GM12878 (cell line): ENCODE results near the gene LEMD3.

ENCODE experiments used
- BACH1 ChIP-seq: fragments of 450-650 bp; IDR thresholded peaks from 2 replicates; pipeline ENCODE4 v1.6.1; 2017; ENCODE audit warnings: mild to moderate bottlenecking, borderline replicate concordance
- DPF2 ChIP-seq: fragments of 450-650 bp; IDR thresholded peaks from 2 replicates; pipeline ENCODE4 v1.6.1; 2017; ENCODE audit warnings: mild to moderate bottlenecking
- FOXK2 ChIP-seq: fragments of 450-650 bp; IDR thresholded peaks from 2 replicates; pipeline ENCODE4 v1.6.1; 2017; ENCODE audit warnings: mild to moderate bottlenecking, moderate library complexity
- KAT2A ChIP-seq: conservative IDR thresholded peaks from 2 replicates; pipeline ENCODE4 v1.6.1; 2011; ENCODE audit warnings: low read depth, low read length; ENCODE audit not compliant: control insufficient read depth
- MEF2B ChIP-seq: fragments of 450-650 bp; IDR thresholded peaks from 2 replicates; pipeline ENCODE4 v1.6.1; 2018; ENCODE audit warnings: mild to moderate bottlenecking, moderate library complexity; ENCODE audit not compliant: partially characterized antibody, poor library complexity, severe bottlenecking
- MYC ChIP-seq: IDR thresholded peaks from 2 replicates; pipeline ENCODE4 v1.6.1; 2011; ENCODE audit warnings: mild to moderate bottlenecking, low read length, moderate library complexity, inconsistent platforms; ENCODE audit not compliant: insufficient read depth, insufficient replicate concordance, insufficient read length, severe bottlenecking
- NFYB ChIP-seq: IDR thresholded peaks from 2 replicates; pipeline ENCODE4 v1.6.1; 2011; ENCODE audit warnings: low read depth, mild to moderate bottlenecking, low read length, improper control_type of control experiment, moderate library complexity; ENCODE audit not compliant: insufficient read depth
- POLR2A ChIP-seq: IDR thresholded peaks from 2 replicates; pipeline ENCODE4 v1.6.1; 2011; ENCODE audit warnings: low read depth, mild to moderate bottlenecking, low read length
- POLR2AphosphoS5 ChIP-seq: IDR thresholded peaks from 2 replicates; pipeline ENCODE4 v1.6.1; 2011; ENCODE audit warnings: mild to moderate bottlenecking, low read length, inconsistent platforms
- TF ChIP-seq, protein P1 (sequence below), 3 experiments: IDR thresholded peaks in 2 of 3; conservative IDR thresholded peaks in 1 of 3; 2 replicates each; pipeline ENCODE4 v1.5.1; 2011; ENCODE audit warnings: low read depth in 3 of 3, low read length in 3 of 3, mild to moderate bottlenecking in 3 of 3, control low read depth in 2 of 3, moderate library complexity in 2 of 3, inconsistent platforms in 1 of 3, mixed read lengths in 1 of 3; ENCODE audit not compliant: control insufficient read depth in 2 of 3, insufficient read depth in 1 of 3; ENCODE audit errors: extremely low read depth in 1 of 3
- TF ChIP-seq, protein P2 (sequence below): fragments of 450-650 bp; IDR thresholded peaks from 2 replicates; pipeline ENCODE4 v1.6.1; 2014; ENCODE audit warnings: mild to moderate bottlenecking
- TF ChIP-seq, protein P3 (sequence below): fragments of 450-650 bp; formaldehyde crosslinking; IDR thresholded peaks from 2 replicates; pipeline ENCODE4 v1.5.0; 2022; ENCODE audit warnings: mild to moderate bottlenecking, missing genetic modification characterization

DNA sequence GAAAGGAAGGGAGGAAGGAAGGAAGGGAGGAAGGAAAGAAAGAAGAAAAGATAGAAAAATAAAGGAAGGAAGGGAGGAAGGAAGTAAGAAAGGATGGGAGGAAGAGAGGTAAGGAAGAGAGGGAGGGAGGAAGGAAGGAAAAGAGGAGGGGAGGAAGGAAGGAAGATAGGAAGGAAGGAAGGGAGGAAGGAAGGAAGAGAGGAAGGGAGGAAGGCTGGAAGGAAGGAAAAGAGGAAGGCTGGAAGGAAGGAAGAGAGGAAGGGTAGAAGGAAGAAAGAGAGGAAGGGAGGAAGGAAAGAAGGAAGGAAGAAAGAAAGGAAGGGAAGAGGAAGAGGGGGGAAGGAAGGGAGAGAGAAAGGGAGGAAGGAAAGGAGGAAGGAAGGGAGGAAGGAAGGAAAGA is 35.5 kb upstream of the LEMD3 start:
- TF ChIP-seq POLR2A (no peak), DPF2 (no peak), NFYB (no peak), BACH1 (no peak), POLR2AphosphoS5 (no peak), MYC (no peak), KAT2A (no peak), MEF2B (no peak), FOXK2 (no peak)
- TF ChIP-seq, protein P1, sequence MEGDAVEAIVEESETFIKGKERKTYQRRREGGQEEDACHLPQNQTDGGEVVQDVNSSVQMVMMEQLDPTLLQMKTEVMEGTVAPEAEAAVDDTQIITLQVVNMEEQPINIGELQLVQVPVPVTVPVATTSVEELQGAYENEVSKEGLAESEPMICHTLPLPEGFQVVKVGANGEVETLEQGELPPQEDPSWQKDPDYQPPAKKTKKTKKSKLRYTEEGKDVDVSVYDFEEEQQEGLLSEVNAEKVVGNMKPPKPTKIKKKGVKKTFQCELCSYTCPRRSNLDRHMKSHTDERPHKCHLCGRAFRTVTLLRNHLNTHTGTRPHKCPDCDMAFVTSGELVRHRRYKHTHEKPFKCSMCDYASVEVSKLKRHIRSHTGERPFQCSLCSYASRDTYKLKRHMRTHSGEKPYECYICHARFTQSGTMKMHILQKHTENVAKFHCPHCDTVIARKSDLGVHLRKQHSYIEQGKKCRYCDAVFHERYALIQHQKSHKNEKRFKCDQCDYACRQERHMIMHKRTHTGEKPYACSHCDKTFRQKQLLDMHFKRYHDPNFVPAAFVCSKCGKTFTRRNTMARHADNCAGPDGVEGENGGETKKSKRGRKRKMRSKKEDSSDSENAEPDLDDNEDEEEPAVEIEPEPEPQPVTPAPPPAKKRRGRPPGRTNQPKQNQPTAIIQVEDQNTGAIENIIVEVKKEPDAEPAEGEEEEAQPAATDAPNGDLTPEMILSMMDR (IDR thresholded peaks at IDR 0.05 in 2 of 3, conservative IDR thresholded peaks at IDR 0.05 in 1 of 3; ENCODE audit: control insufficient read depth in 2 of 3, extremely low read depth in 1 of 3, insufficient read depth in 1 of 3, low read depth in 3 of 3, low read length in 3 of 3), result no peak
- TF ChIP-seq, protein P2, sequence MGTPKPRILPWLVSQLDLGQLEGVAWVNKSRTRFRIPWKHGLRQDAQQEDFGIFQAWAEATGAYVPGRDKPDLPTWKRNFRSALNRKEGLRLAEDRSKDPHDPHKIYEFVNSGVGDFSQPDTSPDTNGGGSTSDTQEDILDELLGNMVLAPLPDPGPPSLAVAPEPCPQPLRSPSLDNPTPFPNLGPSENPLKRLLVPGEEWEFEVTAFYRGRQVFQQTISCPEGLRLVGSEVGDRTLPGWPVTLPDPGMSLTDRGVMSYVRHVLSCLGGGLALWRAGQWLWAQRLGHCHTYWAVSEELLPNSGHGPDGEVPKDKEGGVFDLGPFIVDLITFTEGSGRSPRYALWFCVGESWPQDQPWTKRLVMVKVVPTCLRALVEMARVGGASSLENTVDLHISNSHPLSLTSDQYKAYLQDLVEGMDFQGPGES, result no peak
- TF ChIP-seq, protein P3, sequence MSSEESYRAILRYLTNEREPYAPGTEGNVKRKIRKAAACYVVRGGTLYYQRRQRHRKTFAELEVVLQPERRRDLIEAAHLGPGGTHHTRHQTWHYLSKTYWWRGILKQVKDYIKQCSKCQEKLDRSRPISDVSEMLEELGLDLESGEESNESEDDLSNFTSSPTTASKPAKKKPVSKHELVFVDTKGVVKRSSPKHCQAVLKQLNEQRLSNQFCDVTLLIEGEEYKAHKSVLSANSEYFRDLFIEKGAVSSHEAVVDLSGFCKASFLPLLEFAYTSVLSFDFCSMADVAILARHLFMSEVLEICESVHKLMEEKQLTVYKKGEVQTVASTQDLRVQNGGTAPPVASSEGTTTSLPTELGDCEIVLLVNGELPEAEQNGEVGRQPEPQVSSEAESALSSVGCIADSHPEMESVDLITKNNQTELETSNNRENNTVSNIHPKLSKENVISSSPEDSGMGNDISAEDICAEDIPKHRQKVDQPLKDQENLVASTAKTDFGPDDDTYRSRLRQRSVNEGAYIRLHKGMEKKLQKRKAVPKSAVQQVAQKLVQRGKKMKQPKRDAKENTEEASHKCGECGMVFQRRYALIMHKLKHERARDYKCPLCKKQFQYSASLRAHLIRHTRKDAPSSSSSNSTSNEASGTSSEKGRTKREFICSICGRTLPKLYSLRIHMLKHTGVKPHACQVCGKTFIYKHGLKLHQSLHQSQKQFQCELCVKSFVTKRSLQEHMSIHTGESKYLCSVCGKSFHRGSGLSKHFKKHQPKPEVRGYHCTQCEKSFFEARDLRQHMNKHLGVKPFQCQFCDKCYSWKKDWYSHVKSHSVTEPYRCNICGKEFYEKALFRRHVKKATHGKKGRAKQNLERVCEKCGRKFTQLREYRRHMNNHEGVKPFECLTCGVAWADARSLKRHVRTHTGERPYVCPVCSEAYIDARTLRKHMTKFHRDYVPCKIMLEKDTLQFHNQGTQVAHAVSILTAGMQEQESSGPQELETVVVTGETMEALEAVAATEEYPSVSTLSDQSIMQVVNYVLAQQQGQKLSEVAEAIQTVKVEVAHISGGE, result no peak
